RWPE1 (cell line): ENCODE measurements around the gene MRPL23.

ENCODE experiments used
- CTCF ChIA-PET: fragments of 350-600 bp; sonication (Branson Sonifier 250); formaldehyde crosslinking; extraction: SDS; loops from one replicate; lab custom pipeline; 2021; lab: Yijun Ruan, JAX
- POLR2A ChIA-PET: fragments of 400-600 bp; formaldehyde crosslinking; extraction: SDS; loops from one replicate; lab custom pipeline; 2020; ENCODE audit warnings: antibody characterized with exemption; ENCODE audit not compliant: low non-redundant PET; lab: Yijun Ruan, JAX
- DNase-seq: peaks from one replicate; pipeline ENCODE4 v3.0.0; 2012; ENCODE audit warnings: low spot score
- H3K27ac ChIP-seq: fragments of 450-650 bp; 2 replicates; pipeline ENCODE4 v1.5.1; 2017
- TF ChIP-seq, protein P1 (sequence below): fragments of 450-650 bp; conservative IDR thresholded peaks from 2 replicates; pipeline ENCODE4 v1.5.1; 2017; ENCODE audit warnings: low read depth, mild to moderate bottlenecking

MRPL23 gene

DNA sequence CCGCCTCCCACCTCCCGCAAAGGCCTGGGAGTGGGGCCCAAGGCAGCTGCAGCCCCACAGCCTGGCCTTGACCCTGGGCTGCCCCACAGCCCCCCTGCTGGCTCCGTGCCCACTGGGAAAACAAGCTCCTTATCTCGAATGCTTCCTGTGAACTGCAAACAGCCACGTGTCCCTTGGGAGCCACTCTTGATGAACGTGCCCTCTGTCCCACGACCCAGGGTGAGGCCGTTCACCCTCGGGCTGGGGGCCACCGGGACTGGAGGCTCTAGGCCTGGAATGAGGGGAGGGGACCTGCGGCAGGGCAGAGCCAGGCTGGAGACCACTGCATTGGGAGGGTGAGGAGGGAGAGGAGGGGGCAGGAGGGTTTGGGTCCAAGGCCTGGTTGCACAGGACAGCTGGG, 41.0 kb downstream of the MRPL23 start:
- H3K27ac ChIP-seq: no peak overlapping the region
- ChIA-PET CTCF (interaction anchor here (0.6 kb wide), 1 partner anchor 41 kb away, joined by 3 read pairs; no protein-coding TSS in a partner anchor), POLR2A (no interaction called here)
- TF ChIP-seq, protein P1, sequence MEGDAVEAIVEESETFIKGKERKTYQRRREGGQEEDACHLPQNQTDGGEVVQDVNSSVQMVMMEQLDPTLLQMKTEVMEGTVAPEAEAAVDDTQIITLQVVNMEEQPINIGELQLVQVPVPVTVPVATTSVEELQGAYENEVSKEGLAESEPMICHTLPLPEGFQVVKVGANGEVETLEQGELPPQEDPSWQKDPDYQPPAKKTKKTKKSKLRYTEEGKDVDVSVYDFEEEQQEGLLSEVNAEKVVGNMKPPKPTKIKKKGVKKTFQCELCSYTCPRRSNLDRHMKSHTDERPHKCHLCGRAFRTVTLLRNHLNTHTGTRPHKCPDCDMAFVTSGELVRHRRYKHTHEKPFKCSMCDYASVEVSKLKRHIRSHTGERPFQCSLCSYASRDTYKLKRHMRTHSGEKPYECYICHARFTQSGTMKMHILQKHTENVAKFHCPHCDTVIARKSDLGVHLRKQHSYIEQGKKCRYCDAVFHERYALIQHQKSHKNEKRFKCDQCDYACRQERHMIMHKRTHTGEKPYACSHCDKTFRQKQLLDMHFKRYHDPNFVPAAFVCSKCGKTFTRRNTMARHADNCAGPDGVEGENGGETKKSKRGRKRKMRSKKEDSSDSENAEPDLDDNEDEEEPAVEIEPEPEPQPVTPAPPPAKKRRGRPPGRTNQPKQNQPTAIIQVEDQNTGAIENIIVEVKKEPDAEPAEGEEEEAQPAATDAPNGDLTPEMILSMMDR: no peak
- no peak for DNase-seq

DNA sequence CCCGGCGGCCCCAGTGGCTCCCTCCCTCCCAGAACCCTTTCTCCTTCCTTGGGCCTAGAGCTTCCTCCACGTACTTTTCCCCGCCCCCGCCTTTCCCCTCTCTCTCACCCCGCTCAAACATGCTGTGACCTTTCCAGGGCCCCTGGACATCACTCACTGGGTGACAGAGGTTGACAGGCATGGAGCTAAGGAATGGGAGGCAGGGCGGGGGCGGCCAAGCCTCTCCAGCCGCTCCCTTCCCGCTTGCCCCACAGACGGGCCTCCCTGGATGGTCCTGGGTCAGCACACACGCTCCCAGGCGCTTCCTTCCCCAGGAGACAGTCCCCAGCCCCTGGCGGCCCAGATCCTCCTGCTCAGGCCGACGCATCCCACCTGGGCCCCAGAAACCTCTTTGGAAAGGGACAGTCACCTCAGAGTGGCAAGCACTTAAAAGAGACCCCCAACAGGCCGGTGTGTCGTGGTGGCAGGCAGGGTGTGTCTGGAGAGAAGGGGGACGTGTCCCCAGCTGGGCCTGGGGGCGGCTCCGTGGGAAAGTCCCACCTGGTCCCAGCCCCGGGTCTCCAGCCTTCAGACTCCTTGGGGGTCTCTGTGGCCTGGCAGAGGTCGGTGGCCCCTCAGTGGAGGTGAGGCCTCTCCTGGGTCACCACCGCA, 41.7 kb downstream of the MRPL23 start:
- CTCF ChIA-PET: interaction anchor here (0.6 kb wide), 1 partner anchor 41 kb away, joined by 3 read pairs; no protein-coding TSS in a partner anchor
- no peak overlapping the region for H3K27ac ChIP-seq
- DNase-seq: no peak
- TF ChIP-seq, protein P1: no peak
- POLR2A ChIA-PET: no interaction called here

DNA sequence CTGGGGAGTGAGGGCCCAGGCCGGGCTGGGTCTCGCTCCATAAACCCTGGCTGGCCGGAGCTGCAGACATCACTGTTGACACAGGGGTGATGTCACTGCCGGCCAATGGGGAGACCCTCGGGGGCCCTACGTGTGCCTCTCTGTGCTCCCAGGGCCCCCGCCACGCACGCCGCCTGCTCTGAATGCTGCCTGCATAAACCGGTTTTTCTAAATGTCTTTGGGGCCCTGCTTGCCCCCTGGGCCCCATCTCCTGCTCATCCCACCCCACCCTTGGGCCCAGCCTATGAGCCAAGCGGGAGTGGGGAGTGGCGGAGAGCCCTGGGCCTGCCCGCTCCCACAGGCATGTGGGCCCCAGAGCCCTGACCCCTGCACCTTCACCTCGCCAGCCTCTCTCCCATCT, 42.8 kb downstream of the MRPL23 start:
- ChIA-PET POLR2A (no interaction called here), CTCF (interaction anchor here (0.6 kb wide), 2 partner anchors 35 to 644 kb away, joined by 3 read pairs; no protein-coding TSS in a partner anchor)
- TF ChIP-seq, protein P1: no peak
- DNase-seq: no peak
- no peak overlapping the region for H3K27ac ChIP-seq

GRCh38 chr11:1990872-1991578, 43.9 kb downstream of the MRPL23 start:
- ChIA-PET POLR2A (no interaction called here), CTCF (interaction anchor here (0.6 to 0.7 kb wide), 2 partner anchors 33 to 453 kb away, joined by 3 to 4 read pairs; no protein-coding TSS in a partner anchor)
- TF ChIP-seq, protein P1: no peak
- no peak overlapping the region for H3K27ac ChIP-seq
- no peak for DNase-seq

GRCh38 chr11:1992111-1992510, 45.0 kb downstream of the MRPL23 start:
- TF ChIP-seq, protein P1: no peak
- CTCF ChIA-PET: interaction anchor here (0.6 to 0.7 kb wide), 2 partner anchors 454 to 512 kb away, joined by 3 read pairs; no protein-coding TSS in a partner anchor
- POLR2A ChIA-PET: no interaction called here
- no peak overlapping the region for H3K27ac ChIP-seq
- DNase-seq: no peak

GRCh38 chr11:1994121-1994520, 47.0 kb downstream of the MRPL23 start:
- no peak overlapping the region for H3K27ac ChIP-seq
- TF ChIP-seq, protein P1: no peak
- ChIA-PET POLR2A (no interaction called here), CTCF (no interaction called here)
- DNase-seq: no peak
